Measurements from ENCODE around the gene MEAK7.

The MEAK7 gene

GRCh38 chr16:84486551-84487235 is 17.8 kb downstream of the MEAK7 start:
- DNase-seq (ENCODE audit: low spot score), result no peak

GRCh38 chr16:84486126-84486525 is 18.3 kb downstream of the MEAK7 start:
- DNase-seq (ENCODE audit: low spot score), result no peak

- DNase-seq (ENCODE audit: low spot score), result no peak
Observed at GRCh38 chr16:84485255-84486010, 19.0 kb downstream of the MEAK7 start.

- DNase-seq (ENCODE audit: low spot score), result peak; percentile 36
Observed at GRCh38 chr16:84484579-84485254, 19.7 kb downstream of the MEAK7 start.

- DNase-seq (ENCODE audit: low spot score), result no peak
Observed at GRCh38 chr16:84483882-84484565, 20.4 kb downstream of the MEAK7 start.

- no peak for DNase-seq (ENCODE audit: low spot score)
Observed at GRCh38 chr16:84482951-84483881, 21.2 kb downstream of the MEAK7 start.

GRCh38 chr16:84482001-84482891 is 22.2 kb downstream of the MEAK7 start:
- DNase-seq (ENCODE audit: low spot score), result no peak

GRCh38 chr16:84481051-84481735 is 23.3 kb downstream of the MEAK7 start:
- DNase-seq (ENCODE audit: low spot score), result no peak

- DNase-seq (ENCODE audit: low spot score), result no peak
Observed at GRCh38 chr16:84479716-84480450, 24.6 kb downstream of the MEAK7 start.

- DNase-seq (ENCODE audit: low spot score), result peak; percentile 89
Observed at GRCh38 chr16:84478172-84478947, 26.1 kb downstream of the MEAK7 start.

- no peak for DNase-seq (ENCODE audit: low spot score)
Observed at GRCh38 chr16:84477661-84478060, 26.8 kb downstream of the MEAK7 start.

- DNase-seq (ENCODE audit: low spot score), result no peak
Observed at GRCh38 chr16:84476401-84476800, 28.1 kb downstream of the MEAK7 start.

- DNase-seq (ENCODE audit: low spot score), result no peak
Observed at GRCh38 chr16:84475643-84476240, 28.7 kb downstream of the MEAK7 start.

- DNase-seq (ENCODE audit: low spot score), result no peak
Observed at GRCh38 chr16:84471966-84472365, 32.5 kb downstream of the MEAK7 start.

GRCh38 chr16:84471316-84471715 is 33.1 kb downstream of the MEAK7 start:
- DNase-seq (ENCODE audit: low spot score), result no peak

GRCh38 chr16:84467709-84468108 is 36.8 kb downstream of the MEAK7 start:
- no peak for DNase-seq (ENCODE audit: low spot score)

- peak; percentile 25 for DNase-seq (ENCODE audit: low spot score)
Observed at GRCh38 chr16:84467256-84467655, 37.2 kb downstream of the MEAK7 start.

GRCh38 chr16:84466692-84467091 is 37.8 kb downstream of the MEAK7 start:
- no peak for DNase-seq (ENCODE audit: low spot score)
